NT2/D1 (cell line): ENCODE data around the gene CARHSP1.

ENCODE experiments used
- SUZ12 ChIP-seq: IDR thresholded peaks from 2 replicates; pipeline ENCODE4 v1.6.1; 2011; ENCODE audit not compliant: insufficient read length, insufficient read depth; ENCODE audit errors: extremely low read depth
- YY1 ChIP-seq: IDR thresholded peaks from 2 replicates; pipeline ENCODE4 v1.6.1; 2011; ENCODE audit not compliant: insufficient read length, insufficient read depth
- ZNF274 ChIP-seq: IDR thresholded peaks from 2 replicates; pipeline ENCODE4 v1.6.1; 2011; ENCODE audit warnings: mild to moderate bottlenecking, low read depth, low read length

DNA sequence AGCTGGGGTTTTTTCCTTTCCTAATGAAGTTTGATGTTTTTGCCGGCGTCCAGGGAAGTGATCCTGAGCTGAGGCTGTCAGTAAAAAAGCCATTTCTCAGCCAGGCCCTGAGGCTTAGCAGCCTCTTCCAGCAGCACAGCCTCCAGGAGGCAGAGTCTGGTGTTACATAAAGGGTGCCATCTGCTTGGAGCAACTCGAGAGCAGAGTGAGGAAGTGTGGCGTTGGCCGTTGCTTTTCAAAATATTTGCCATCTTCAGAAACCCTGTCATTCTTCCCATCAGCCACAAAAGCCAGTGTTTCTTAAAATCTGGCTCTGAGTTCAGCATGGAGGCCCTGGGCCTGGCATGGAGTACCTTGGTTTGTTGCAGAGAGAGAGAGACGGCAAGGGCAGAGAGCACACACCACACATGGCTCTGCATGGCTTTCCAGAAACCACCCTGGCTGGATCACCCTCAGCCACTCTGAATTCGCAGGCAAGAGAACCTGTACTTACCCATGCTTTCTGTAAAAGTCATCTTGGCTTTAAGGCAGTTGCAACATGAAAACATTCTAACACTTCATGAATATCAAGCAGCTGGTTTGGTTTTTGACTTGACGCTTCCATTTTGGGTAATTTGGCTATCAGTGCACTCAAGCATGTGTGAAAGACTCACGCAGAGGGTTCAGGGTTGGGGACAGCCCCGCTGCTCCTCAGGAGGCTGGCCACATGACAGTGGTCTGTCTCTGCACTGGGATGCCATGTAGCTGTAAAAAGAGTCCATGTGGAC lies 50.1 kb downstream of the CARHSP1 start:
- TF ChIP-seq SUZ12 (no peak), ZNF274 (no peak), YY1 (no peak)
